HG03521 (cell line): ENCODE results near the gene SLC66A3.

Experiments
- ATAC-seq: cut with Tn5 transposase; IDR thresholded peaks from one replicate; pipeline ENCODE4 v1.9.1; 2021; ENCODE audit warnings: mild to moderate bottlenecking, moderate library complexity; ENCODE audit not compliant: unreplicated experiment

The SLC66A3 gene

DNA sequence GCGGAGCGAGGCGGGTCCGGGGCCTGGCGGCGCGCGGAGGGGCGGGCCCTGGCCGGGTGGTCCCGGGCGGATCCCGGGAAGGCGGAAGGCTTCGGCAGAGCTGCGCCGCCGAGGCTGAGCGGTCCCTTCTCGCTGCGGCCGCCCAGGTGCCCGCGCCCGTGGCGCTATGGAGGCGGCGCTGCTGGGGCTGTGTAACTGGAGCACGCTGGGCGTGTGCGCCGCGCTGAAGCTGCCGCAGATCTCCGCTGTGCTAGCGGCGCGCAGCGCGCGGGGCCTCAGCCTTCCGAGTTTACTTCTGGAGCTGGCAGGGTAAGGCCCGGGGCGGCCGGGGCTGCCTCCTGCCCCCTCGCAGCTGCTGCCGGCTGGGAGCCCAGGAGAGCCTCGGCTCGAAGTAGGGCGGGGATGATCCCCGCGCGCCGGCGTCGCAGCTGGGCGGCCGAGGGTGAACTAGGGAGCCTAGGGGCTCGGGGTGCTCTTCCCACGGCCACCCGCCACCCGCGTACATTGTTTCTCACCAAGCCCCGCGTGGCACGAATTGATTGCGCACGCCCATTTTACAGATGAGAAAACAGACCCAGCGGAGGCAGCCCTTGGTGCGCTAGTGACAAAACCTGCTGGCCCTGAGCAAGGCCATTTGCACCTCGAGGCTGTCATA is at the start of gene SLC66A3:
TSS of gene SLC66A3 (plus strand) at position 87 of the 655 bp plus-strand sequence. CDS start at position 167, 80 bp downstream.
- peak; percentile 80 for ATAC-seq

DNA sequence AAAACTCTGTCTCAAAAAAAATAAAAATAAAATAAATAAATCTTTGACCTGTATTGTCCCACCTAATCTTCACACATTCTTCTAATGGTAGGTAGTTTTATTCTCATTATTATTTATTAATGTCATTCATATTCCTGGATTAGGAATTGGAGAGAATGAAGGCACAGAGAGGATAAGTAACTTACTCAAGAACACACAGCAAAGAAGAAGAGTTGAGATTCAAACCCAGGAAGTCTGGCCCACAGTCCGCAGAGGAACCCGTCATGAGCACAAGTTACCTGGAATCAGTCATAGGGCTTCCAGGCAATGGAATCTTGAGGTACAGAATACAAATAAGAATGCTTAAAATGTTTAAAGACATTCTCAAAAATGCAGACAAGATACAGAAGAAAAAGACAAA is 46.3 kb upstream of the SLC66A3 start:
- ATAC-seq: no peak

DNA sequence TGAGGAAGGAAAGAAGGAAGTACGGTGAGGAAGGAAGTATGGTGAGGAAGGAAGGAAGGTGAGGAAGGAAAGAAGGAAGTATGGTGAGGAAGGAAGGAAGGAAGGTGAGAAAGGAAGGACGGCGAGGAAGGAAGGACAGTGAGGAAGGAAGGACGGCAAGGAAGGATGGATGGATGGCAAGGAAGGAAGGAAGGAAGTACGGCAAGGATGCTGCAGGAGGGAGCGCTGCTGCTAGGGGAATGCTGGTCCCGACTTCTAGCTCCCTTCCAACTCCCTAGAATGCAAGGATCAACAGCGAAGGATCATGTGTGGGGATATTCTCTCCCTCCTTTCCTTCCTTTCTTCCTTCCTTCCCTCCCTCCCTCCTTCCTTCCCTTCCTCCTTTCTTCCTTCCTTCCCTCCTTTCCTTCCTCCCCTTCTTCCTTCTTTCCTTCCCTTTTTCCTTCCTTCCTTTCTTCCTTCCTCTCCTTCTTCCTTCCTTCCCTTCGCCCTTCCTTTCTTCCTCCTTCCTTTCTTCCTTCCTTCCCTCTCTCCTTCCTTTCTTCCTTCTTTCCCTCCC is 42.3 kb upstream of the SLC66A3 start:
- ATAC-seq: no peak

DNA sequence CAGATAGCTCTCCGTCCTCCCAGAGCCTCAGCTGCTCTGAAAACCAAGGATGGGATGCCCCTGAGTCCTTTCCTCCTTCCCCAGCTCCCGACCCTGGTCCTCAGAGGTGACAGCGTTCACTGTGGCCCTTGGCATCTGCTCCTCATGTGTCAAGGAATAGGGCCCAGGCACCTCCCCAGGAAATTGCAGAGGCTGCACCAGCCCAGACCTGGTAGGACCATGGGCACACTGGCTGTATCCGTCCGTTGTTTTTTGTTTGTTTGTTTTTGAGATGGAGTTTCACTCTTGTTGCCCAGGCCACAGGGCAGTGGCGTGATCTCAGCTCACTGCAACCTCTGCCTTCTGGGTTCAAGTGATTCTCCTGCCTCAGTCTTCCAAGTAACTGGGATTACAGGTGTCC is 37.5 kb upstream of the SLC66A3 start:
- no peak for ATAC-seq

DNA sequence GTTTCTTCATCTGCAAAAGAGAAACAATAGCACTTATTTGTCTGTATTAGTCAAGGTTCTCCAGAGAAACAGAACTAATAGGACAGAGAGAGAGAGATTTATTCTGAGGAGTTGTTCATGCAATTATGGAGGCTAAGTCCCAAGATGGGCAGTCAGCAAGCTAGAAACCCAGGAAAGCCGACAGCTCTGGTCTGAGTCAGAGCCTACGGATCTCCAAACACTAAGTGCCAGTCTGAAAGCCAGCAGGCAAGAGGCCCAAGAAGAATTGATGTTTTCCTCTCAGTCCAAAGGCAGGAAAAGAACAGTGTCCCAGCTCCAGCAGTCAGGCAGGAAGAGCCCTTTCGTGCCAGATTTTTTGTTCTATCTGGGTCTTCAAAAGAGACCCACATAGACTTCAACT is 36.5 kb upstream of the SLC66A3 start:
- ATAC-seq: no peak

DNA sequence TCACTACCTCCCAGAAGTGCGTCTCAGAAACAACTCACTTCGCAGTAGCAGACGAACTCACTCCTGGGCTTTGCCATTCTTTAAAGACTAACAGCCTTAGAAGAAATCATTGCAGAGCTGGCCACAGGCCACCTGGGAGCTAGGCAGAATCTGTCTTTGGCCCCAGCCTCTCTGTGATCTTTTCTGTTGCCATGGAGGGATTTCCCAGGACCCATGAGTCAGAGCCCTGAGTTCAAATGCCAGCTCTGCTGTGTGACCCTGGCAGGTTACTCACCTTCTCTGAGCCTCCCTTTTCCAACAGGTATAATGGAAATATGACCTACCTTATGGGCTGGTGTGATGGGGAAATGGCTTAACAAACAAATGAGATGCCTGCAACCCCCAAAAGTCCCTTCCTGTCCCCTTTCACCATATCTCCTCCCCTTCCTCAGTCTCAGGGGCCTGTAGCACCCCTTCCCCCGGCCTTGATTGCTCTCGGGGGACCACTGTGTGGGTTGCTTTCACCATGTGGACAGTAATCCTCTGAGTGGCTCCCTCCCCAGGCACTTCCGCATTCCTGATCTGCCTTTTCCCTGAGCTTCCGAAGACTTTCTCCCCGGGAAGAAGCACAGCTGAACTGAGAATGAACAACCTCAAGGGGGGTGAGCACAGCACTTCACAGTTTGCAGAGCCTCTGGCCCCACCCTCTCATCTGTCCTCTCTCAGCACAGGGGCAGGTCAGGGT is 34.0 kb upstream of the SLC66A3 start:
- ATAC-seq: no peak

DNA sequence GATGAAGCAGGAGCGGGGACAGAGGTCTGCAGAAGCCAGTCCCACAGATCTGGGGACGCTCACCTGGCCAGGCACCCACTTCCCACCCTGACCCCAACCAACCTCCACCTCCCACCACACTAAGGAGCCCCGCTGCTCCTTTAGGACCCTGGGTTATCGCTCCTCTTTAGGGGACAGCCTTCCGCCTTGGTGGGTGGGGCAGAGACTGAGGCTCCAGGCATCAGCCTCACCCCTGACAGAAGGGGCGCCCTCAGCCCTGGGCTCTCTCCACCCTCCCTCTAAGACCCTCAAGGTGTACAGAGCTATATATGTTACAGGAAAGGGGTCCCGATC is 33.5 kb upstream of the SLC66A3 start:
- ATAC-seq: no peak

DNA sequence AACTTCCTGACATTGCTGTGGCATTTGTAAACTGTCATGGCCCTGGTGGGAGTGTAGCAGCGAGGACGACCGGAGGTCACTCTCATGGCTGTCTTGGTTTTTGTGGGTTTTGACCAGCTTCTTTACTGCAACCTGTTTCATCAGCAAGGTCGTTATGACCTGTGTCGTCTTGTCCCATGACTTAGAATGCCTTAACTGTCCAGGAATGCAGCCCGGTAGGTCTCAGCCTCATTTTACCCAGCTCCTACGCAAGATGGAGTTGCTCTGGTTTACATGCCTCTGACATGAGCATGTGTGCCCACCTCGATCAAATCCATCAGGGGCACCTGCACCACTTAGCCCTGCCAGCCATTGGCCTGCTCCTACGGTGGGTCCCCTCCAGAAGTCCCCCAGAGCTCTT is 32.9 kb upstream of the SLC66A3 start:
- no peak for ATAC-seq

DNA sequence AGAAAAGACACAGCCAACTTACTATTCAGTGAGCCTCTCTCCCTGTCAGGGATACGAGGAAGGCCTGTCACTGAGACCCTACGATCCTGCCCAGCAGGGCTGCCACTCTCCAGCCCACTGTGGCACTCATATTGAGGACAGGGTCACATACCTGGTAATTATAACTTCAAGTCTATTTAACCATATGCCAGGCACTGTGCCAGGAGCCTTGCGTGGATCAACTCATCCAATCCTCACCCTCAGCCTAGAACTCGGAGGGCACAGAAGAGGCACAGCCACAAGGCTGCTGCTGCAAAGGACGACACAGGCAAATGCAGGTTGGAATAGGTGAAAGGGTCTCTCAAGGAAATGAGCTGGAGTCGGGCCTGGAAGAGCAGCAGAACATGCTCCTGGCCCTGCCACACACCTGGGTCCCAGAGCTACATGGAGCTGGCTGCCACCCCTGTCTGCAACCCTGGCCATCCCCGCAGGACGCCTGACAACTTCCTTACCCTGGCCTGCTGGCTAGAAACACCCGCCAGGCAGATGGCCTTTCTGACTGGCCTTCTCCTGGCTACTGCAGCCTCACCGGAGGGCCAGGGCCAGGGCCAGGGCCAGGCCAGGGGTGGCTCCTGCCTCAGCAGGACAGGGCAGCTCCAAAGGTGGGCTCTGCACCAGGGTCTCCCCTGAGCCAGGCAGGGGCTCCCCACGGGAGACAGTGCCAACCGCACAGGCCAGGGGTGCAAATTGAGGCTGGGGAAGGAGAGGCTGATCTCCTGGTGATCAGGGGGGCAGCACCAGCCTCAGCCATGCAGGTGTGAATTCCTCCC is 32.1 kb upstream of the SLC66A3 start:
- ATAC-seq: no peak

DNA sequence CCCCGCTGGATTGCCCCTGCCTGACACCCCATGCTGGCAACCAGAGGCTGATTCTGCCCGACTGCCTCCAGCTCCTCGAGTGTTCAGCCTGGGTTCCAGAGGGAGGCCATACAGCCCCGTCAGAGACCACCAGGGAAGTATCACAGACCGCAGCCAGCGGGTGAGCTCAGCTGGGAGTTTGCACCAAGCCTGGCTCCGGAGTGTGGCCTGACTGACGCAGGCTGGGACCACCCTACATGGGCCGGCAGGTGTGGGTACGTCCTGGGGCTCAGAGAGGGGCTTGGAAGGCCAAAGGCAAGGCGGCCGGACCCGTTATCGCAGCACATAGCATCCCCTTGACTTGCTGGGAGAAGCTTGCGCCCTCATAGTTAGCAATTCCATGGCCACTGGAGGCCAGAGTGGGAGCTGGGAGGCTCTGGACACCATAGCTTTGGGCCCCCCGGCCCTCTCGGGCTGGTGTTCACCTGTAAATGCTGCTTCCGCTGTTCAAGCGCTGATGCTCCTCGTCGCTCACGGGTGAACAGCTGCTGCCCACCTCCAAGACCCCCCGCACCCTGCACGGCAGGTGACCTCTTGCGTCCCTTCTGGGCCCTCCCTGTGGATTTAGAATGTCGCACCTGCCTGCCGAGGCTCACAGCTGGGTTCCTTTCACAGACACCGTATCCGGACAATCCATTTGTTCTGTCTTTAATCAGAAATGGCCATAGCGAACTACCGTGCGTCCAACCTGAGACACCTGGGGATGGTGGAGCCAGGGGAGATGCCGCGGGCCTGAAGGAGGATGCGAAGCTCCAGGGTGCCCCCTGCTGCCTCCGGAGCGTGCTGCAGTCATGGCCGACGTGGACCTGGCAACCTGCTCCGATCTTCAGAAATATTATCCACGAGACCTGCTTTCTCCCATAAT is 31.2 kb upstream of the SLC66A3 start:
- ATAC-seq: no peak

DNA sequence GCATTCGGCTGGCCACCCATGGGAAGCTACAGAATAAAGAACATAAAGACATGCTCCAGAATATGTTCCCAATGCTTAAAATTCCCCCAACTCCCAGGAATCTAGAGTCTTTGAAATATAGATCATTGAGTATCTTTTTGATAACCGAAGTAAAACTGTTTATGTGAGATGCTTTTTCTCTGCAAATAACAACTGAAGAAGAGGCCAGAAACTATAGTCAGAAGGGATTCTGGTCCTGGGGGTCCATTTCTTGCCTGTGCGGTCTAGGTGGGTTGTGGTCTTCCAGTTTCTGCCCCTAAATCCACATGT is 30.6 kb upstream of the SLC66A3 start:
- no peak for ATAC-seq

DNA sequence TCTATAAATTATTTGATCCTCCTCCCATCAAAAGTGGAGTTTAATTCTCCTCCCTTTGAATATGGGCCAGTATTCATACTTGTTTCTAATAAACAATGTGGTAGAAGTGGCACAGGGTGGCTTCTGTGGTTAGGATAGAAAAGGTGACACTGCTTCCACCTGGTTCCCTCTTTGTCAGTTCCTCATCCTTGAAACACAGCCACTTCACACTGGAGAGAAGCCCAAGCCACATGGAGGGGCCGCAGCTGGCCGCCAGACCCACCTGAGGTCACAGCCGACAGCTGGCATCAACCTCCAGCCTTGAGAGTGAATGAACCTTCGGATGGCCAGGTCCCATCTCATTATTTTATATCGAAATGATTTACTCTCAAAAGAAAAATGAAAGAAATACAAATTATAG is 27.5 kb upstream of the SLC66A3 start:
- ATAC-seq: no peak

DNA sequence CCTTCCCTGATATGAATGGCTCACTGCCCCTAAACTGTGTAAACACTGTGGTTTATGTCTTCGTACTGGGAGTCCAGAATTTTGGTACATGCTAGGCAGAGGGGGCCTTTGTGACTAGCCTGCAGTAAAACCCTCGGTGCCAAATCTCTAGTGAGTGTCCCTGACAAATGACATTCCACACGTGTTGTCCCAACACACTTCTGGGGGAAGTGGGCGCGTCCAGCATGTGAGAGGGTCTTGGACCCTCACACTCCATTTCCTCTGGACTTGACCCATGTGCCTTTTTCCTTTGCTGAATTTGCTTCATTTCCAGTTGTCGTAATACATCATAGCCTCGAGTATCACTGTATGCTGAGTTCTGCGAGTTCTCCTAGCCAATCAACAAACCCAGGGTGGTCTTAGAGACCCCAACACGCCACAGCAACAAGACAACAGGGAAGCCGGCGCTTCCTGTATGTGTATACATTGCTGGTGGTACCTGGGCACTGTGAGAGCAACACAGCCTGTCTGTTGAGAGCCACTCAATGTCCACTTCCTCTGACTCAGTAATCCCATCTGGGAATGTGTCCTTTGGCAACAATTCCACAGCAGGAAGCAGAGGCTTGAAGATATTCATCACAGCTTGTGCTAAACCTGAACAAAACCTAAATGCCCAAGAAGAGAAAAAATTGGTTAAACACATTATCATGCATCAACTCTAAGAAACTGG is 26.9 kb upstream of the SLC66A3 start:
- ATAC-seq: no peak

DNA sequence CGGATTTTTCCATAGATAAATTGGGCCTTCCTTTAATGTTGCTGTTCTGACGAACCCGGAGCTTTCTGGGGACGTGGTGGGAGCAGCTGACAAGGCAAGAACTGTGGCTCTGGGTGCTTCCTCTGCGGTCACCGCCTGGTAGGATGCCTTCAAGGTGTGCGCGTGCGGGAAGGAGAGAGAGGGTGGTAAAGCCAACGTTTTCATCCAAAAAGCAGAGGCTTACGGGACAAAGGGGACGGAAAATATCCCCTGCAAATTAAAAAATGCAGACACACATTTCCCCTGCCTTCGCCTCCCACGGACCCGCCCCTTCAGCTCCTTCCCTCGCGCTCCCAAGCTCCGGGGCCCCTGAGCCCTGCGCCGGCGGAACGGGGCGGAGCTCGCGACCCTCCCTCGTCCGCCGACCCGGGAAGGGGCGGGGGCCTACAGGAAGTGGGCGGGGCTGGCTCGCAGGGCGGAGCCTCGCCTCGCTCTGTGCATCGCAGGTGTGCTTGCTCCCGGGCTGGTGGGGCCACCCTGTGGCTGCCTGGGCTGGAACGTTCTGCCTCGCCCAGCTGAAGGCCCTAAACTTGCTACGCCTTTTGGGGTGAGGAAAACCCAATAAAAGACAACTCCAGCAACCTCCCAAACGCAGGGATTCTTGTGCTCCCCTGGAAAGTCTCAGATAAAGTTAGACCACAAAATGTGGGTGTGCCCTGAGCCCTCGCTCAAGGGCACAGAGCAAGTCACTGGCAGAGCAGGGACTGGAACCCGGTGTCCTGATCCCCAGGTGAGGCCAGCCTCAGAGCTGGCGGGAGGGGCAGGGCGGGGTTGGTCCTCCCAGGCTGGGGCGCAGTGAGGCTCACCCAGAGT is 25.4 kb upstream of the SLC66A3 start:
- ATAC-seq: peak; percentile 55

DNA sequence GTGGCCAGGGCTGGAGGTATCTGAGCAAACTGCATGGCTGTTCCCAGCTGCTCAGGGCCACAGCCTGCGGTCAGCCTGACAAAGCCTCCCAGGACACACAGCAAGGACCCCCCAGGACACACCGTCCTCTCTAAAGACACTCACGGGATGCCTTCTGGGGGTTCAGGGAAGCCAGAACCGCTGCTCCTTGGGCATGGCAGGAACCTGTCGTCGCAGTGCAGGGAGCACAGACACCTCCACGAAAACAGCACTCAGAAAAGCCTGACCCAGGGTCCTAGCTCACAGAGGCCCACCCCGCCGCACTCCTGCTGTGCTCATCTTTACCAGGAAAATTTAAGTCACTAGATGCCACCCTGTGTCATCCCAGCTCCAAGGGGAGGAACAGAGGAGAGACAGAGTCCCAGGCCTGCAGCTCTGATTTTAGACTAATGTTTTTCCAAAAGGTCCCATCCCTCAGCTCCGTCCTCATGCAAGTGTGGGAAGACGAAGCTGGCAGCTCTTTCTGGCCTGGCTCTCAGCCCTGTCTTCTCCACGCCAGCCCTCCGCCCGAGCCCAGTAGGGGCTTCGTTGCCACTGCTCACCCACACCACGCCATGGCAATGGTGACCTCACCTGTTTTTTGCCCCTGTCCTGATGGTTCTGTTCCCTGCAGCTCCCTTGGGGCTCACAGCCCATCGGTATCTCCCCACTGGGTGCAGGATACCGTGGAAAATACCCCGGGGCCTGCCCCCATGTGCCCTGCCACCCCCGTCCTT is 23.9 kb upstream of the SLC66A3 start:
- ATAC-seq: no peak

DNA sequence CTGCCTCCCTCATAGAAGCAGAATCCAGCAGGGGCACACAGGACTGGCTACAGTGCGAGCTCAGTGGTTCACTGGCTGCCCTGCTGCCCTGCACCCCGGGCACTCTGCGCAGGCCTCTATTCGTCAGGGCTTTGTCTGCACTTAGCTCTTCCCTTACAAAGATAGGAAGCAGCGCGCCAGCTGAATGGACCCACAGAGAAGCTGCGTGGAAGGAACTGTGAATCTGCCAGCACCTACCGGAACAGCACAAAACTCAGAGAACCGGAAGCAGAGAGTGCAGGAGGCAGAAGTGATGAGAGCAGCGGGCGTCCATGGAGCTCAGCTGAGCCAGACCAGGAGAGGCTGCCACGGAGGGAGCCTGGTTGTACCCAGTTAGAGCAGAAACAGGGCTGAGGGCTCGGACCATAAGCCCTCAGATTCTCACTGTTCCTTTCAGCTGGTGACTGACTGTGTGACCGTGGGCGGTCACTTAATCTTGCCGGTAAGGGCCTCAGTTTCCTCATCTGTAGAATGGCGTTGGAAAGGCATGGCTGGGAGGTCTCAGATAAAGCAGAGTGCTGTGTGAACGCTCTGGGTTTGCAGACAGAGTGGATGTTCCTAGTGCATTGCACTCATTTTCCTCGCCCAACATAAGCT is 23.1 kb upstream of the SLC66A3 start:
- no peak for ATAC-seq

DNA sequence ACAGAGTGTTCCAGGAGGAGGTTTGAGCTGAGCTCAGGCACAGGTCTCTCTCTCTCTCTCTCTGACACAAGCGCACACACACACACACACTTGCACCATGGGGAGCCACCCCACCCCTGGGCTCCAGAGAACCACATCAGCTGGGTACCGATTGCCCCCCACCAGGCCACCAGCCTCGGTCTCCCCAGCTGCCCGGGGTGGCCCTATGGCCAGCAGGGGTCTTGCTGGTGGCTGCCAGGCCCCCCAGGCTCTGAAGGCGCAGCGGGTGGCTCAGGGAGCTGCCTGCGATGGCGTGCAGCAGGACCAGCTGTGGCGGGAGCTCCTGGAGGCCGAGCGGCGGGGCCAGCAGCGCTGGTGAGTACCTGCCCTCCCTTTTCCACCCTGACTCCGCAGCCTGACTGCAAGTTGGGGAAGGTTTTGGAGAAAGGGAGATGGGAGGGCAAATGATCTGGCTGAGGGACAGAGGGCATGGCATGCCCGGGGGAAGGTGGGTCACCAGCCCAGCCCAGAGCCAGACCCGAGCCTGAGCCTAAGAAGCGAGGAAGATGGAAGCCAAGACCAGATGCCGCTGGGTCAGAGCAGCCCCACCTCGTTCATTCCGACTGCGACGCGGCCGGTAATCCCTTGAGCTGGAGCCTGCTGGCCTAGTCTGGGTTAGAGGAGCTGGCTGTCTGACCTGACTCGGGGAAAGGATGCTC is 21.9 kb upstream of the SLC66A3 start:
- ATAC-seq: no peak

DNA sequence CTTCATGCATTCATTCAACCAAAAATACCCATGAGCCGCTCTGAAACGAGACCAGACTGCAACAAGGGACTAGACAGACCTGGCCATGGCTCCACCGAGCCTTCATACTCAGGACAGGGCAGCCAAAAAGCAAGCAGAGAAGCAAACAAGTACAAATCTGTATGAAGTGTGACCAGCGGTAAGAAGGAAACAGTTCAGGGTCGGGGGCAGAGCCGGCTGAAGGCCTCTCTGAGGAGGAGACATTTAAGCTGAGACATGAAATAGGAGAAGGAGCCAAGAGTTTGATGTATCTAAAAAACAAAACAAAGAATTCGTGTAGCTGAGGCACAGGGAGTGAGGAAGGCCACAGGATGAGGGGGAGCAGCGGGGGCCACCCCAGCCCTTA is 21.3 kb upstream of the SLC66A3 start:
- ATAC-seq: no peak
